ENCODE data around the gene INO80D. TPM values are rescaled to one million over a fixed set of nuclear protein-coding genes. Genes with fewer than 3 reads are reported as not detected.

Gene INO80D
- total RNA-seq, 1 donor from 2014 or later, result 6.5 TPM

GRCh38 chr2:205946226-205946625 is 139.7 kb downstream of the INO80D start:
- DNase-seq (ENCODE audit: low read depth in 2 of 2), result no peak

Other genes starting within 250 kb of the INO80D start
- 77.4 and 101 TPM in 2 replicates for gene NDUFS1, start 73.3 kb upstream of the INO80D start, total RNA-seq
- gene EEF1B2, start 73.7 kb upstream of the INO80D start, total RNA-seq, result 432 and 452 TPM in 2 replicates
- gene ZDBF2, start 188.5 kb upstream of the INO80D start, total RNA-seq, result 7.8 and 15.7 TPM in 2 replicates

Measured in lung microvascular endothelial cell (primary cell).